RPMI8226 (cell line): ENCODE data around the gene ZNF844.
"Not testable (repeated sequence)": the region's sequence is repeated elsewhere in the genome, so short reads cannot be mapped to it uniquely, and the experiment has no call there.

Experiments used
- DNase-seq: peaks from one replicate; pipeline ENCODE4 v3.0.0-alpha.2; 2015

The ZNF844 gene

GRCh38 chr19:12064590-12065538 lies at the start of gene ZNF844:
TSS of gene ZNF844 (plus strand) at chr19:12064731. CDS start at chr19:12064874, 143 bp downstream.
- DNase-seq, result peak; percentile 76

GRCh38 chr19:12015015-12015752 lies 49.3 kb upstream of the ZNF844 start:
- DNase-seq, result no peak

GRCh38 chr19:12015753-12016116 lies 48.8 kb upstream of the ZNF844 start:
- no peak for DNase-seq

- DNase-seq, result no peak
Observed at GRCh38 chr19:12034198-12034597, 30.3 kb upstream of the ZNF844 start.

GRCh38 chr19:12034620-12035019 lies 29.9 kb upstream of the ZNF844 start:
- no peak for DNase-seq

- no peak for DNase-seq
Observed at GRCh38 chr19:12035220-12036172, 29.0 kb upstream of the ZNF844 start, which contains the start of gene ZNF433. TSS of gene ZNF433 (minus strand) at chr19:12035679. CDS start at chr19:12035539, 140 bp downstream.

GRCh38 chr19:12042893-12043292 lies 21.6 kb upstream of the ZNF844 start:
- no peak for DNase-seq

- DNase-seq, result no peak
Observed at GRCh38 chr19:12043752-12044422, 20.6 kb upstream of the ZNF844 start.

GRCh38 chr19:12047868-12048267 lies 16.7 kb upstream of the ZNF844 start:
- DNase-seq, result no peak

GRCh38 chr19:12052091-12052496 lies 12.4 kb upstream of the ZNF844 start:
- no peak for DNase-seq

GRCh38 chr19:12052497-12053169 lies 11.9 kb upstream of the ZNF844 start, which contains the start of gene ZNF878:
TSS of gene ZNF878 (minus strand) at chr19:12052961. CDS start at chr19:12052801, 160 bp downstream.
- peak; percentile 60 for DNase-seq

GRCh38 chr19:12055784-12056183 lies 8.7 kb upstream of the ZNF844 start:
- no peak for DNase-seq

- no peak for DNase-seq
Observed at GRCh38 chr19:12075538-12076139, 11.1 kb downstream of the ZNF844 start.

- not testable (repeated sequence) for DNase-seq
Observed at GRCh38 chr19:12076331-12076730, 11.8 kb downstream of the ZNF844 start.

GRCh38 chr19:12077375-12077774 lies 12.8 kb downstream of the ZNF844 start:
- DNase-seq, result no peak

GRCh38 chr19:12083336-12083735 lies 18.8 kb downstream of the ZNF844 start:
- DNase-seq, result not testable (repeated sequence)

- no peak for DNase-seq
Observed at GRCh38 chr19:12085074-12085818, 20.7 kb downstream of the ZNF844 start.

GRCh38 chr19:12090807-12091206 lies 26.3 kb downstream of the ZNF844 start:
- peak; percentile 53 for DNase-seq

GRCh38 chr19:12092065-12092867 lies 27.7 kb downstream of the ZNF844 start:
- peak; percentile 52 for DNase-seq
